Osteocyte (in vitro differentiated cells): Measurements from ENCODE around the gene TENT5A. TPM values are rescaled to one million over a fixed set of nuclear protein-coding genes. Genes with fewer than 3 reads are reported as not detected.

Experiments used
- DNase-seq: peaks from one replicate; pipeline ENCODE4 v3.0.0; 2021; ENCODE audit warnings: mixed read lengths; ENCODE audit not compliant: unreplicated experiment; ENCODE audit errors: extremely low spot score
- H3K27ac Mint-ChIP-seq: one replicate; pipeline ENCODE4 v1.8.0; 2021; ENCODE audit warnings: mild to moderate bottlenecking, mixed read lengths; ENCODE audit not compliant: unreplicated experiment
- H3K27me3 Mint-ChIP-seq: one replicate; pipeline ENCODE4 v1.8.0; 2021; ENCODE audit warnings: mixed read lengths; ENCODE audit not compliant: unreplicated experiment
- H3K36me3 Mint-ChIP-seq: one replicate; pipeline ENCODE4 v1.8.0; 2021; ENCODE audit warnings: mixed read lengths; ENCODE audit not compliant: unreplicated experiment
- H3K4me1 Mint-ChIP-seq: one replicate; pipeline ENCODE4 v1.8.0; 2021; ENCODE audit warnings: mixed read lengths; ENCODE audit not compliant: unreplicated experiment
- H3K4me3 Mint-ChIP-seq: one replicate; pipeline ENCODE4 v1.8.0; 2021; ENCODE audit warnings: mild to moderate bottlenecking, moderate library complexity, mixed read lengths; ENCODE audit not compliant: unreplicated experiment
- H3K9me3 Mint-ChIP-seq: one replicate; pipeline ENCODE4 v1.8.0; 2021; ENCODE audit warnings: mixed read lengths; ENCODE audit not compliant: unreplicated experiment
- CTCF ChIP-seq: fragments of 200-600 bp; sonication (generic); IDR thresholded peaks from 2 replicates; pipeline ENCODE4 v1.5.0; 2021; ENCODE audit warnings: antibody characterized with exemption, mild to moderate bottlenecking, moderate library complexity
- total RNA-seq: library from RNA; stranded (reverse); gene quantifications from 2 replicates; pipeline ENCODE4 v1.2.1, GENCODE V29; 2021

TENT5A gene
- total RNA-seq, 1 donor from 2014 or later, result 25.8 TPM

- H3K4me3 Mint-ChIP-seq, result no peak overlapping the region
- H3K27ac Mint-ChIP-seq, result no peak overlapping the region
- TF ChIP-seq CTCF, result no peak
- H3K9me3 Mint-ChIP-seq, result peaks cover 9% of the 10 kb centered on the region
- H3K27me3 Mint-ChIP-seq, result no peaks in the 10 kb centered on the region
- peaks cover 2% of the 10 kb centered on the region for H3K4me1 Mint-ChIP-seq
- H3K36me3 Mint-ChIP-seq, result no peaks in the 10 kb centered on the region
- DNase-seq, result no peak
Measured at GRCh38 chr6:81734500-81735150, 17.9 kb downstream of the TENT5A start.

GRCh38 chr6:81734081-81734480 lies 18.4 kb downstream of the TENT5A start:
- peaks cover 9% of the 10 kb centered on the region for H3K9me3 Mint-ChIP-seq
- peak; percentile 19 for TF ChIP-seq CTCF
- H3K4me1 Mint-ChIP-seq, result peaks cover 2% of the 10 kb centered on the region
- no peak for DNase-seq
- H3K4me3 Mint-ChIP-seq, result no peak overlapping the region
- no peaks in the 10 kb centered on the region for H3K27me3 Mint-ChIP-seq
- no peak overlapping the region for H3K27ac Mint-ChIP-seq
- no peaks in the 10 kb centered on the region for H3K36me3 Mint-ChIP-seq

GRCh38 chr6:81731814-81732213 lies 20.7 kb downstream of the TENT5A start:
- no peak overlapping the region for H3K4me3 Mint-ChIP-seq
- no peak for TF ChIP-seq CTCF
- H3K27ac Mint-ChIP-seq, result no peak overlapping the region
- H3K27me3 Mint-ChIP-seq, result no peaks in the 10 kb centered on the region
- no peaks in the 10 kb centered on the region for H3K4me1 Mint-ChIP-seq
- H3K9me3 Mint-ChIP-seq, result peaks cover 9% of the 10 kb centered on the region
- no peaks in the 10 kb centered on the region for H3K36me3 Mint-ChIP-seq
- no peak for DNase-seq

- H3K36me3 Mint-ChIP-seq, result no peaks in the 10 kb centered on the region
- no peaks in the 10 kb centered on the region for H3K4me1 Mint-ChIP-seq
- H3K27me3 Mint-ChIP-seq, result no peaks in the 10 kb centered on the region
- no peak overlapping the region for H3K4me3 Mint-ChIP-seq
- H3K27ac Mint-ChIP-seq, result no peak overlapping the region
- no peak for TF ChIP-seq CTCF
- no peaks in the 10 kb centered on the region for H3K9me3 Mint-ChIP-seq
- DNase-seq, result no peak
Measured at GRCh38 chr6:81727876-81728517, 24.5 kb downstream of the TENT5A start.

GRCh38 chr6:81725127-81725526 lies 27.4 kb downstream of the TENT5A start:
- Mint-ChIP-seq H3K9me3 (no peaks in the 10 kb centered on the region), H3K27me3 (no peaks in the 10 kb centered on the region), H3K27ac (no peak overlapping the region), H3K4me1 (no peaks in the 10 kb centered on the region), H3K36me3 (no peaks in the 10 kb centered on the region), H3K4me3 (no peak overlapping the region)
- no peak for TF ChIP-seq CTCF
- no peak for DNase-seq
